Endothelial cell of hepatic sinusoid (primary cell): Measurements from ENCODE around the gene EBP.

ENCODE experiments used
- in situ Hi-C: cut with HindIII; loops from 2 replicates; pipeline ENCODE4 v1.10.0; 2017; ENCODE audit warnings: low sequenced_read_pairs

EBP gene

GRCh38 chrX:48574270-48575266 lies 53.0 kb downstream of the EBP start, which contains the start of gene RBM3:
Gene RBM3 (plus strand): TSS chrX:48574484. CDS start chrX:48575181, 697 bp downstream.
- in situ Hi-C loops, result no loop called here

GRCh38 chrX:48575642-48576041 lies 54.0 kb downstream of the EBP start:
- in situ Hi-C loops, result no loop called here

- in situ Hi-C loops, result no loop called here
Measured at GRCh38 chrX:48576108-48576507, 54.5 kb downstream of the EBP start.
